HG03066 (cell line): ENCODE data around the gene DNAJB9.
"Not testable (repeated sequence)": the region's sequence is repeated elsewhere in the genome, so short reads cannot be mapped to it uniquely, and the experiment has no call there.

ENCODE experiments used
- ATAC-seq: cut with Tn5 transposase; IDR thresholded peaks from one replicate; pipeline ENCODE4 v1.9.1; 2021; ENCODE audit warnings: low read depth; ENCODE audit not compliant: unreplicated experiment

DNAJB9 gene

DNA sequence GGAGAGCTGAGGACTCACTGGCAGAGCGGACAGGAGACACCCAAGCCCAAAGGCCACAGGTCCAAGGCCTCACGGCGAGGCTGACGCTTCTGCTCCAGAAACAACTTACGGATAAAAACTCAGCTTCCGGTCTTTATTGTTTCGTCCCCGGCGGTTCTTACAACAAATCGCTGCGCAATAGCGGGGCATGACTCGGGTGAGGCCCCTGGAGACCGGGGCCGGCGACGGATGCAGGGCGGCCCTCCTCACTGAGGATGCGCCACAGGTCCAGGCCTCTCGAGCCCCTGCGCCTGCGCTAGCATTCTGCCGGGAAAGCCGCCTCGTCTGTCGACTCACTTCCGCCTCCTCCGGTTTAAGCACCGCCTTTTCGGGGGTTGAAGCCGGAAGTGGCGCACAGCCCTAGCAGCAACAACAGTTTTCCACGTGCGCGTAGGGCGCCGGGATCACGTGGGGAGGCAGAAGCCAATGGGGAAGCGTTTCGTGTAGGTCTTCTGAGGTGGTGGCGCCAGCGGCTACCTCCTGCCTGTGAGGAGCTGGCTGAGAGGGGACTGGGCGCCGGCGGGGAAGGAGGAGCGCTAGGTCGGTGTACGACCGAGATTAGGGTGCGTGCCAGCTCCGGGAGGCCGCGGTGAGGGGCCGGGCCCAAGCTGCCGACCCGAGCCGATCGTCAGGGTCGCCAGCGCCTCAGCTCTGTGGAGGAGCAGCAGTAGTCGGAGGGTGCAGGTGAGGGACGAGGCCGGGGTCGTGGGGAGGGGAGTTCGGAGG is at the start of gene DNAJB9, which contains the start of gene THAP5:
Gene DNAJB9, plus strand, starts transcription at position 494 of the 765 bp plus-strand sequence. CDS start 1,853 bp downstream, outside the sequence.
Gene THAP5, minus strand, starts transcription at position 326 of the 765 bp plus-strand sequence. Its CDS starts 137 bp downstream, at position 189.
- peak; percentile 91 for ATAC-seq

DNA sequence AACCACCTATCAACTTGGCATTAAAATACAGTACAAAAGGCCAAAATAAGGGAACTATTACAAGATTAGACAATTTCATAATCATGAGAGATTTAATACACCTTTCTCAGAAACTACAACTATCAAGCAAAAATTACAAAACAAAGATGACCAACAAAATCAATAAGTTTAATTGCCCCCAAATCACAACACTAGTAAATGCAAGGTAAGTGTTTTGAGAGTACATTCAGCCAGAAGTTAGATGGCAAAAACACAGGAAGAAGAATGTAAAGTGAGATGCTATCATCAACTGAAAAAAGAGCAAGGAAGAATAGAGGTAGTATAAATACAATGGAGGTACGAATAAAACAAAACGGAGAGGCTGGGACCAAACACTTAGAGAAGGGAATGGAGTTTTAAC is 46.9 kb upstream of the DNAJB9 start:
- no peak for ATAC-seq

- peak; percentile 50 for ATAC-seq
Observed at GRCh38 chr7:108525327-108525984, 44.2 kb upstream of the DNAJB9 start.

- peak; percentile 91 for ATAC-seq
Observed at GRCh38 chr7:108525985-108526767, 43.5 kb upstream of the DNAJB9 start, which contains the start of gene PNPLA8. PNPLA8 (minus strand) TSS chr7:108526135; CDS start chr7:108515491, 10,644 bp downstream.

DNA sequence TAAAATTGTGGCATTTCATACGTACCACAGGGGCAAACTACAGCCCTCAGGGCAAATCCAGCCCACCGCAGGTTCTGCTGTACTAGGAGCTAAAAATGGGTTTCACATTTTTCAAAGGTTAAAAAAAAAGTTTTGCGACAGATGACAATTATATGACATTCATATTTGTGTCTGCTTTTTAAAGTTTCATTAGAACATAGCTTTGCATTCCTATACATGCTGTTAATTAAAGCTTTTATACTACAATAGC is 43.0 kb upstream of the DNAJB9 start:
- ATAC-seq, result no peak

DNA sequence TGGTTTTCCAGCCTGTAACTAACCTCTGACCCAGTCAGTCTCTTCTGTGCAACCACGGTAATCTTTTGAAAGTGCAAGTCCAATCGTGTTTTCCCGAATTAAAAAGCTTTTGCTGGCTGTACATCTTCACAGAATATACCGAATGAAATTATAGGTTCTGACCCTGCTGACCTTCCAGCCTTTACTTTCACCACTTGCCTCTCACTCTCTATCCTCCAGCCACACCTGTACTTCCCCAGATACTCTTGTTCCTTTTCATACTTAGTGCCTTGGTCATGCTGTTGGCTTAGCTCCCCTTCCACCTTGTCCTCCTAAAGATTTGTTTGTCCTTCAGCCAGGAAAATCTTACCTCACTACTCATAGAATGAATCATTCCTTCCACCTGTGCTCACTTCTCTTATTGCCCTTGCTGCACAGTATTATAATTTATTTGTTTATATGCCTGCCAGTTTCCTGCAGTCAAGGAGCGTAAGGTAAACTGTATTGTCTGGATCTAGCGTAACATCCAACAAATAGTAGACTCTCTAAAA is 41.4 kb upstream of the DNAJB9 start:
- no peak for ATAC-seq

DNA sequence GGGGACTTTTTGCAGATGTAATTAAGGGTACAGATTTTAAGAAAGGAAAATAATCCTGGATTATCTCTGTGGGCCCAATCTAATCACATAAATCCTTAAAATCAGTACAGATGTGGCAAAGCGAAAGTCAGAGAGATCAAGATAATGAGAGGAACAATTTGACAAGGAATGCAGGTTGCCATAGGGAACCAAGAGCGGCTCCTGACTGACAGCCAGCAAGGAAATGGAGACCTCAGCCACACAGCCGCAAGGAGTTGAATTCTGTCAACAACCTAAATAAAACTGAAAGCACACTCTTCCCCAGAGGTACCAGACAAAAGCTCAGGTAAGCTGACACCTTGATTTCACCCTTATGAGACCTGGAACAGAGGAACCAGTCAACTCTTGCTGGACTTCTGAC is 40.3 kb upstream of the DNAJB9 start:
- ATAC-seq, result no peak

DNA sequence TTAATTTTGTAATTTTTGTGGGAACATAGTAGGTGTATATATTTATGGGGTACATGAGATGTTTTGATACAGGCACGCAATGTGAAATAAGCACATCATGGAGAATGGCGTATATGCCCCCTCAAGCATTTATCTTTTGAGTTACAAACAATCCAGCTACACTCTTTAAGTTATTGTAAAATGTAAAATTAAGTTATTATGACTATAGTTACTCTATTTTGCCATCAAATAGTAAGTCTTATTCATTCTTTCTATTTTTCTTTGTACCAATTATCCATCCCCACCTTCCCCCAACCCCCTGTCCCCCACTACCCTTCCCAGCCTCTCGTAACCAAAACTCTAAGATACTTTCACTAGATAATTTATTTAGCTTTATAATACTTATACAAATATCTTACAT is 36.0 kb upstream of the DNAJB9 start:
- ATAC-seq, result no peak

- no peak for ATAC-seq
Observed at GRCh38 chr7:108535257-108535656, 34.4 kb upstream of the DNAJB9 start.

GRCh38 chr7:108535744-108536143 is 33.9 kb upstream of the DNAJB9 start:
- no peak for ATAC-seq

DNA sequence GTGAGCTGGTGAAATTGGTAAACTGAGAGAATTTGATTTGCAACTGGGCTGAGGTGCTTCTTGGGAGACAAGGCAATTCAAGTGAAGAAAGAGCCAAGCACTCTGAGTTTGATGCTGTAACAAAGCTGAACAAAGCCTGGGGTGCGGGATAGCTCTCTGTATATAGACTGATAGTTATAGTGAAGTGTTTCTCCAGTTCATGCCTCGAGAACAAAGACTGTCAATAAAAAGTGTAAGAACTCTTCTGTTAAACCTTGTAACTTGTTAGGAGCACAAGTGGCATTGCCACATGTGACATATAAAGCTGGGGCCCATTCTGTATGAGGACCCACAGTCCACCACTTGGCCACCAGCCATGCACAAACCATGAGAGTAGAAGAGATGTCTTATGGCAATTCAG is 32.4 kb upstream of the DNAJB9 start:
- no peak for ATAC-seq

GRCh38 chr7:108538236-108538635 is 31.4 kb upstream of the DNAJB9 start:
- ATAC-seq, result not testable (repeated sequence)

GRCh38 chr7:108538685-108539084 is 31.0 kb upstream of the DNAJB9 start:
- ATAC-seq, result not testable (repeated sequence)

DNA sequence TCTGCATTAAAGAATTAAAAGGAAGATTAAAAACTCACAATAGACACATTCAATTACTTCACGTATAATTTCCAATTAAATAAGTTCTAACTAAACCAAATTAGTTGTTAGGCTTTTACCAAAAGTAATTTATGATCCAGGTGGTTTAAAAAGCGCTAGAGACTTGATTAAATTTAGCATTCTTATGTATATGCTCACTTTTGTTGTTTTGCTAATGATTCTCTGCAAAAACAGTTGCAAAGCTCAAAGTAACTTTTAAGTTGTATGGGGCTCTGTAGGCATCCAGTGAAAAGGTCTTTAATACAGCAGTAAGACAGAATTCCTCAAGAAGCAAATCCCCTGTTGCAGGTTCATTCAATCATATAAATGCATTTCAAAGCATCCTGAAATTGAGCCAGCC is 28.2 kb upstream of the DNAJB9 start:
- no peak for ATAC-seq

GRCh38 chr7:108548141-108548896 is 21.4 kb upstream of the DNAJB9 start:
- ATAC-seq, result not testable (repeated sequence)

DNA sequence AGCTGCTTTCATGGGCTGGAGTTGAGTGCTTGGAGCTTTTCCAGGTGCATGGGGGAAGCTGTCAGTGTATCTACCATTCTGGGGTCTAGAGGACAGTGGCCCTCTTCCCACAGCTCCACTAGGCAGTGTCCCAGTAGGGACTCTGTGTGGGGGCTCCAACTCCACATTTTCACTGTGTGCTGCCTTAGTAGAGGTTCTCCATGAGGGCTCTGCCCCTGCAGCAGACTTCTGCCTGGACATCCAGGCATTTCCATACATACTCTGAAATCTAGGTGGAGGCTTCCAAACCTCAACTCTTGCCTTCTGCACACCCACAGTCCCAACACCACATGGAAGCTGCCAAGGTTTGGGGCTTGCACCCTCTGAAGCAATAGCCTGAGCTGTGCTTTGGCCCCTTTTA is 13.0 kb upstream of the DNAJB9 start:
- not testable (repeated sequence) for ATAC-seq

GRCh38 chr7:108557191-108557590 is 12.5 kb upstream of the DNAJB9 start:
- ATAC-seq, result no peak

DNA sequence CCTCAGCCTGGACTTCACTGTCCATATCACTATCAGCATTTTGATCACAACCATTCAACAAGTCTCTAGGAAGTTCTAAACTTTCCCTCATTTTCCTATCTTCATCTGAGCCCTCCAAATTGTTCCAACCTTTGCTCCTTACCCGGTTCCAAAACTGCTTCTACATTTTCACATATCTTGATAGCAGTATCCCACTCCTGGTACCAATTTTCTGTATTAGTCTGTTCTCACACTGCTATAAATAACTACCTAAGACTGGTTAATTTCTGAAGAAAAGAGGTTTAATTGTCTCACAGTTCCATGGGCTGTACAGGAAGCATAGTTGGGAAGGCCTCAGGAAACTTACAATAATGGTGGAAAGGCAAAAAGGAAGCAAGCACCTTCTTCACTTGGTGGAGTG is 12.1 kb upstream of the DNAJB9 start:
- ATAC-seq, result no peak

DNA sequence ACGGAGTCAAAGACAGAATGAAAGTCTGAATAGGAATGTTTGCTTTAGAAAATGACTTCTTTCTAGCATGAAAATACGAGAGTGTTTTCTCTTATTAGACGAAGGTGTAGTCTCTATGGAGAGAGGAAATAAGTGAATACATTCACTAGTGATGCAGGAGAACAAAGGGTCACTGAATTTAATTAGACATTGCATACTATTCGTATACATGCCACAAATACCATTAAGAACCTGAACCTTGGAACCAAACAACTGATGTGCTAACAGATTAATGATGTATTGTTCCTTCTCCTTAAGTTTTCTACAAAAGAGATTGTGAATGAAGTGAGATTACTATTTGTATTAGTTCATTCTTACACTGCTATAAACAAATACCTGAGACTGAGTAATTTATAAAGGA is 10.4 kb upstream of the DNAJB9 start:
- ATAC-seq, result no peak

DNA sequence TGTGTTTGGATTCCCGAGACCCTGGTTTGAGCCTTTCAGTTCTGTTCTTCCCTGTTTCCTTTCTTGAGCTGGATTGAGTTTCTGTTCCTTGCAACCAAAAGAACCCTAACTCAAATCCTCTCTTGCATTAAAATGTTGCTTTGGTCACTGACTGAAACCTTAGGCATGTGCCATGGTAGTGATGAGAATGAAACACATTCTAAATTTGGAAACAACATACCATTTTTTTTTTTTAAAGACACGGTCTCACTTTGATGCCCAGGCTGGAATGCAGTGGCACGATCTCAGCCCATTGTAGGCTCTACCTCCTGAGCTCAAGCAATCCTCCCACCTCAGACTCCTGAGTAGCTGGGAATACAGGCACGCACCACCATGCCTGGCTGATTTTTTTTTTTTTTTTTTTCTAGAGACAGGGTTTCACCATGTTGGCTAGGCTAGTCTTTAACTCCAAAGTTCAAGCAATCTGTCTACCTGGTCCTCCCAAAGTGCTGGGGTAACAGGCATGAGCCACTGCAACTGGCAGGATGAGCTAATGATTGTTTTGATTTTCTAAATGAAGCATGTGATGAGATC is 8.5 kb upstream of the DNAJB9 start:
- no peak for ATAC-seq
